HL-60 (cell line): ENCODE data around the gene ANKRD28.
"Not testable (repeated sequence)": the region's sequence is repeated elsewhere in the genome, so short reads cannot be mapped to it uniquely, and the experiment has no call there.

Experiments
- DNase-seq, 2 experiments: peaks; one replicate each; pipeline ENCODE4 v3.0.0-alpha.2; 2010 to 2020; ENCODE audit warnings: low read depth in 1 of 2, low spot score in 1 of 2
- H3K27ac ChIP-seq: fragments of 250-450 bp; sonication (Bioruptor Pico); replicated peaks from 2 replicates; pipeline ENCODE4 v1.5.1; 2020; ENCODE audit warnings: mild to moderate bottlenecking, moderate library complexity
- H3K27me3 ChIP-seq: fragments of 250-450 bp; sonication (Bioruptor Pico); 2 replicates; pipeline ENCODE4 v1.5.1; 2021; ENCODE audit warnings: mild to moderate bottlenecking, moderate library complexity; ENCODE audit not compliant: insufficient read depth, poor library complexity, severe bottlenecking
- H3K4me3 ChIP-seq: replicated peaks from 2 replicates; pipeline ENCODE4 v1.5.1; 2011; ENCODE audit warnings: mild to moderate bottlenecking, control low read depth, low read length; ENCODE audit not compliant: insufficient read depth
- GABPA ChIP-seq: IDR thresholded peaks from 2 replicates; pipeline ENCODE4 v1.6.1; 2012; ENCODE audit warnings: low read depth
- POLR2AphosphoS5 ChIP-seq: IDR thresholded peaks from 2 replicates; pipeline ENCODE4 v1.6.1; 2012; ENCODE audit warnings: low read depth
- SPI1 ChIP-seq: IDR thresholded peaks from 2 replicates; pipeline ENCODE4 v1.6.1; 2012; ENCODE audit warnings: low read depth, mild to moderate bottlenecking, borderline replicate concordance
- TF ChIP-seq, protein P1 (sequence below): IDR thresholded peaks from one replicate; pipeline ENCODE4 v1.5.1; 2011; ENCODE audit warnings: low read length, control low read depth, inconsistent platforms; ENCODE audit not compliant: insufficient read depth
- TF ChIP-seq, protein P2 (sequence below): IDR thresholded peaks from 2 replicates; pipeline ENCODE4 v1.6.1; 2012; ENCODE audit warnings: low read depth; ENCODE audit not compliant: insufficient replicate concordance

ANKRD28 gene

DNA sequence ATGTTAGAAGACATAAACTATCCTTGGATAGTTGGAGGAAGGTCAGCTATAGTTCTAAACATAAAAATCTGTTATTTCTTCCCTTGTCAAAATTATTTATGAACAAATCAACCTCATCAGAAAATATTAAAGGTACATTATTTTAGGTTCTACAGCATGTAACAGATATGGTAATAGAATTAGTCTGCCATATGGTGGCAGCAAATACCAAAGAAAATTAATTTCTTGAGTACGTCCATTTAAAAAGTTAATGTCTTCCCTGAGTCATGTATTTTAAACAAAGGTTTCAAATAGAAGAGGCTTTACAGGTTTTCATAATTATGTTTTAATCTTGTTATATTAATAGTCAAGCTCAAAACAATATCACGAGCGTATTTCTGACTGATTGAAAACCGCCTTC is 17.9 kb upstream of the ANKRD28 start:
- no peak for DNase-seq

DNA sequence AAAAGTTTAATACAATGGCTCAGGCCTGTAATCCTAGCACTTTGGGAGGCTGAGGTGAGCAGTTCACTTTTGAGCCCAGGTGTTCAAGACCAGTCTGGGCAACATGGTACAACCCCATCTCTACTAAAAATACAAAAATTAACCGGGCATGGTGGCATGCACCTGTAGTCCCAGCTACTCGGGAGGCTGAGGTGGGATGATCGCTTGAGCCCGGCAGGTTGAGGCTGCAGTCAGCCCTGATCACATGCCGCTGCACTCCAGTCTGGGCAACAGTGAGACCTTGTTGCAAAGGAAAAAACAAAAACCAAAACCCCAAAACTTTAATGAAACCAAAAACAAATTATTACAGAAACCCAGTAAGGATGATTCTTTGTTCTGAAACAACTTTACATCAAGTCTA is 15.3 kb upstream of the ANKRD28 start:
- not testable (repeated sequence) for H3K4me3 ChIP-seq, H3K27me3 ChIP-seq, DNase-seq, H3K27ac ChIP-seq

More for the DNA sequence above, 17.9 kb upstream of the ANKRD28 start:
- TF ChIP-seq, protein P1, sequence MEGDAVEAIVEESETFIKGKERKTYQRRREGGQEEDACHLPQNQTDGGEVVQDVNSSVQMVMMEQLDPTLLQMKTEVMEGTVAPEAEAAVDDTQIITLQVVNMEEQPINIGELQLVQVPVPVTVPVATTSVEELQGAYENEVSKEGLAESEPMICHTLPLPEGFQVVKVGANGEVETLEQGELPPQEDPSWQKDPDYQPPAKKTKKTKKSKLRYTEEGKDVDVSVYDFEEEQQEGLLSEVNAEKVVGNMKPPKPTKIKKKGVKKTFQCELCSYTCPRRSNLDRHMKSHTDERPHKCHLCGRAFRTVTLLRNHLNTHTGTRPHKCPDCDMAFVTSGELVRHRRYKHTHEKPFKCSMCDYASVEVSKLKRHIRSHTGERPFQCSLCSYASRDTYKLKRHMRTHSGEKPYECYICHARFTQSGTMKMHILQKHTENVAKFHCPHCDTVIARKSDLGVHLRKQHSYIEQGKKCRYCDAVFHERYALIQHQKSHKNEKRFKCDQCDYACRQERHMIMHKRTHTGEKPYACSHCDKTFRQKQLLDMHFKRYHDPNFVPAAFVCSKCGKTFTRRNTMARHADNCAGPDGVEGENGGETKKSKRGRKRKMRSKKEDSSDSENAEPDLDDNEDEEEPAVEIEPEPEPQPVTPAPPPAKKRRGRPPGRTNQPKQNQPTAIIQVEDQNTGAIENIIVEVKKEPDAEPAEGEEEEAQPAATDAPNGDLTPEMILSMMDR: no peak
- TF ChIP-seq POLR2AphosphoS5: no peak
- Histone ChIP-seq H3K27me3 (no peaks in the 10 kb centered on the region), H3K27ac (no peak overlapping the region), H3K4me3 (no peak overlapping the region)

DNA sequence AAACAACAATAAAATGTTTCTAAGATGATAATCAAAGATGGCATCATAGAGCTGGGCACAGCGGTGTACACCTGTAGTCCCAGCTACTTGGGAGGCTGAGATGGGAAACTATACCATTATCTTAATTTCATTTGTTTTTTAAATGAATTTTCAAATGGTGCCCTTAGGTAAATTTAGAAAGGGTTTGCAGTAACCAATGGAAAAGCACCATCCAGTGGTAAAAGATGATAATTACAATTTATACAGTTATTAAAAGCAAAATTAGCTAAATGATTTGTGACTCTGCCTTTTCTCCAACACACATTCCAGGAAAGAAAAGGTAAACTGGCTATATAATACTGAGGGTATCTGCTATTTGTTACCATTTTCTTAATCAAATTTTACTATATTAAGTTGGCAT is 14.4 kb upstream of the ANKRD28 start:
- TF ChIP-seq, protein P2, sequence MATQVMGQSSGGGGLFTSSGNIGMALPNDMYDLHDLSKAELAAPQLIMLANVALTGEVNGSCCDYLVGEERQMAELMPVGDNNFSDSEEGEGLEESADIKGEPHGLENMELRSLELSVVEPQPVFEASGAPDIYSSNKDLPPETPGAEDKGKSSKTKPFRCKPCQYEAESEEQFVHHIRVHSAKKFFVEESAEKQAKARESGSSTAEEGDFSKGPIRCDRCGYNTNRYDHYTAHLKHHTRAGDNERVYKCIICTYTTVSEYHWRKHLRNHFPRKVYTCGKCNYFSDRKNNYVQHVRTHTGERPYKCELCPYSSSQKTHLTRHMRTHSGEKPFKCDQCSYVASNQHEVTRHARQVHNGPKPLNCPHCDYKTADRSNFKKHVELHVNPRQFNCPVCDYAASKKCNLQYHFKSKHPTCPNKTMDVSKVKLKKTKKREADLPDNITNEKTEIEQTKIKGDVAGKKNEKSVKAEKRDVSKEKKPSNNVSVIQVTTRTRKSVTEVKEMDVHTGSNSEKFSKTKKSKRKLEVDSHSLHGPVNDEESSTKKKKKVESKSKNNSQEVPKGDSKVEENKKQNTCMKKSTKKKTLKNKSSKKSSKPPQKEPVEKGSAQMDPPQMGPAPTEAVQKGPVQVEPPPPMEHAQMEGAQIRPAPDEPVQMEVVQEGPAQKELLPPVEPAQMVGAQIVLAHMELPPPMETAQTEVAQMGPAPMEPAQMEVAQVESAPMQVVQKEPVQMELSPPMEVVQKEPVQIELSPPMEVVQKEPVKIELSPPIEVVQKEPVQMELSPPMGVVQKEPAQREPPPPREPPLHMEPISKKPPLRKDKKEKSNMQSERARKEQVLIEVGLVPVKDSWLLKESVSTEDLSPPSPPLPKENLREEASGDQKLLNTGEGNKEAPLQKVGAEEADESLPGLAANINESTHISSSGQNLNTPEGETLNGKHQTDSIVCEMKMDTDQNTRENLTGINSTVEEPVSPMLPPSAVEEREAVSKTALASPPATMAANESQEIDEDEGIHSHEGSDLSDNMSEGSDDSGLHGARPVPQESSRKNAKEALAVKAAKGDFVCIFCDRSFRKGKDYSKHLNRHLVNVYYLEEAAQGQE: no peak
- TF ChIP-seq SPI1 (no peak), GABPA (no peak), POLR2AphosphoS5 (no peak)
- TF ChIP-seq, protein P1: no peak
- H3K4me3 ChIP-seq: no peak overlapping the region
- H3K27me3 ChIP-seq: no peaks in the 10 kb centered on the region
- DNase-seq: no peak
- no peak overlapping the region for H3K27ac ChIP-seq

DNA sequence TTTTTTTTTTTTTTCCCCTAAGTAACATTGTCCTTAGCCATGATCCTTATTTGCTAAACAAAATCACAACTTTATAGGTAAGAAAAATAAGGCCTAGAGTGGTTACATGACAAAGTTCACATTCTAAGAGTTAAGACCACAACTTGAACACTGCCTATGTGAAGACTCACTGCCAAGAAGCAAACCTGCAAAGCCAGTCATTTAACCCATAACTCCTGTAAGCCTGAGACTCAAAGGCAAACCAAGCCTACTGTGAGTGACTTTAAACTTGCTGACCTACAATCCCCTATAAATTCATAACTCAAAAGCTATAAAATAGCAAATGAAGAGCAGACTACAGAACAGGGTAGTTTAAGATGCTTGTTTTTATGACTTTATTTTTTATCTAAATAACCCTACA is 12.9 kb upstream of the ANKRD28 start:
- no peaks in the 10 kb centered on the region for H3K27me3 ChIP-seq
- no peak overlapping the region for H3K27ac ChIP-seq
- no peak for DNase-seq
- no peak overlapping the region for H3K4me3 ChIP-seq
- TF ChIP-seq SPI1 (no peak), POLR2AphosphoS5 (no peak), GABPA (no peak)
- TF ChIP-seq, protein P1: no peak
- TF ChIP-seq, protein P2: no peak
